Measurements from ENCODE around the gene HNRNPH3. TPM values are rescaled to one million over a fixed set of nuclear protein-coding genes. Genes with fewer than 3 reads are reported as not detected.
A peak's percentile ranks its signal among the peaks of the same experiment; 100 is the strongest.

Gene HNRNPH3
- total RNA-seq, 1 donor from 2014 or later, result 12.6 TPM

DNA sequence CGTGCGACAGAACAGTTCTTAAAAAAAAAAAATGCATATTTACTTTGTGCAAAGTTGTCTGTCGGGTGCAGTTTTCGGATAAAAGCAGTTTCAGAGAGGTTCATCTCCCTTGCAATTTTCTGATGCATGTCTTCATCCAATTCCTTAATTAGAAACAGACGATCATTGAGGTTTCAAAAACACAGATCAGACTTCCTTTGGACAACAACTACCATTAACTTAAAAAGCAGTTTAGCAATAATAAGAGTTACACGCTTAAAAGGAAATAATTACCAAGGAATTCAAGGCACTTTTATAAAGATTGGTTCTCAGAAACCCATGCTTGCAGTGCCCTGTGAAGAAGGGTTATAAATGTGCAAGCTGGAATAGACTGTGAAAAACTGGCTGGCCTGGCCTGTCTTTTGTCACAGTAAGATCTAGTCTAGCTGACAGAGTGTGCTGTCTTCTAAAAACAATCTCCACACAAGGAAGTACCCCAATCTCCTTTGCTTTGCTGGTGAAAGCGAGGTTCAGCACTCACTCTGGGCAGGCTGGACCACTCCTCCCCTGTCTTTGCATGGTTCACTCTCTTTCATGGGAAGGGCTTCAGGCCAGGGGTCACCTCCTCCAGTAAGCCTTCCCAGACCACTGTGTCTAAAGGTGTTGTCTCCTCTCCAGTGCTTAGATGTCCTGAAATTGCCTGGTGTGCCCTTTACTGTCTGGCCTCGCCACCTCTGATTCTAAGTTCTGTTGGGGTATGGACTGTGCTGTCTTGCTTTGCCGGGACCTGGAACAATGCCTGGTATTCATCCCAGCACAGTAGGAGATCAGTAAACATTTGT lies 34.8 kb upstream of the HNRNPH3 start:
- Histone ChIP-seq H3K27ac (no peak overlapping the region), H3K36me3 (peaks cover 0 to 5% of the 10 kb centered on the region in 2 donors), H3K4me3 (no peak overlapping the region), H3K9me3 (no peaks in the 10 kb centered on the region), H3K4me1 (no peaks in the 10 kb centered on the region), H3K27me3 (no peaks in the 10 kb centered on the region)
- intact Hi-C loops (cut with DNase I), result no loop called here
- no peak for DNase-seq (ENCODE audit: low spot score in 2 of 2)
- TF ChIP-seq CTCF (IDR thresholded peaks at IDR 0.05), result no peak

DNA sequence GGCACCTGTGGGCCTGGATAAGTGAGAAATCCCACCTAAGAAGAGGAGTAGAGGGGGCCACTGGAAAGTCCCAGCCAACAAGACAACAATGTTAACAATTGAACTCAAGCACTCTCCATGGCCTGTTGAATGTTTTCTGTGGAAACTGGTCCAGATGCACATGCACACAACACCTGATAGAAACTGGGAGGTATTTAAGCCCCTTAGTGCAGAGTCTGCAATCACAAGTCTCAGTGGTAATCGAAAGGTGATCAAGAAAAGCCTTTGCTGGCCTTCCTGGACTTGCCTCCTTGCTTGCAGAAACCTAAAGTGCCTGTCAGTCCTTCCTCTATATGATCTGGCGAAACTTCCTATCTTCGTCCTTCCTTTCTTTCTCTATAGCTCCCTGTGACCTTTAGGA lies 30.6 kb upstream of the HNRNPH3 start:
- DNase-seq (ENCODE audit: low spot score in 2 of 2), result no peak
- H3K9me3 ChIP-seq, result no peaks in the 10 kb centered on the region
- H3K4me1 ChIP-seq, result no peaks in the 10 kb centered on the region
- H3K36me3 ChIP-seq, result peaks cover 0 to 5% of the 10 kb centered on the region in 2 donors
- intact Hi-C loops (cut with DNase I), result loop anchor here (5.0 kb wide), 1 partner anchor 444 kb away; no protein-coding TSS in a partner anchor
- no peak overlapping the region for H3K4me3 ChIP-seq
- H3K27ac ChIP-seq, result no peak overlapping the region
- no peak for TF ChIP-seq CTCF (IDR thresholded peaks at IDR 0.05)
- H3K27me3 ChIP-seq, result no peaks in the 10 kb centered on the region

DNA sequence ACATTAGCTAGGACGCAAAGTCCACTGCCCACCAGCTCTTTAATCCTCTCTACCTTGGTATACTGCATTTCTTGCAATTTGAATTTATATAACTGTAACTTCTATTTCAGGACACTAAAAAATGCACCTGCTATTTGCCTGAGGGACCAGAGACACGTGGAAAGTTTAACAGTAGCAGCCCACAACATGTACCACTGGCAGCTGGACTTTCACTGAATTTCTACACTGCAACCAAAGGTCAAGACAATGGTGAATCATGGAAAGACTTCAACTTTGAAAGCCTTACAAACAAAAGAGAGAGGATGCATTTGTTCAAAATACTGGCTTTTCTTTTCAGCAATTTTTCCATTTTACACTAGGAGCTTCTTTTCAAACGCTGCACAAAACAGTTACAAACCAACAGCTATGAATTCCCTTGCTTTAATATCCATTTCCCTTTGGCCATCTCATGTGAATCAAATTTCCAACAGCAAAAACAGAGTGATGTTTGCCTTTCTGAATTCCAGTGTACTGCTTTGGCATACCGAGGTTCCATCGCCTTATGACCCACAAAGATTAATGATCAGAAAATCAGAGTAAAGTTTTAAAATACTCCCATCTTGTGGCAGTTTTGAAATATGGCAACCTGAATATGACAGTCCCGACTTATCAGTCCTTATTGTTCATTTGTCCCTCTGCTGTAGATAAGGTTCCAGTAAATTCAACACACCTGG lies 29.9 kb upstream of the HNRNPH3 start:
- no peak overlapping the region for H3K4me3 ChIP-seq
- no peaks in the 10 kb centered on the region for H3K36me3 ChIP-seq
- no peaks in the 10 kb centered on the region for H3K27me3 ChIP-seq
- intact Hi-C loops (cut with DNase I), result loop anchor here (5.0 kb wide), 1 partner anchor 445 kb away; no protein-coding TSS in a partner anchor
- no peaks in the 10 kb centered on the region for H3K9me3 ChIP-seq
- DNase-seq (ENCODE audit: low spot score in 2 of 2), result no peak
- H3K27ac ChIP-seq, result no peak overlapping the region
- peak; percentile 16 to 46 (median 32) for TF ChIP-seq CTCF (IDR thresholded peaks at IDR 0.05)
- H3K4me1 ChIP-seq, result no peaks in the 10 kb centered on the region

GRCh38 chr10:68302503-68302823 lies 29.4 kb upstream of the HNRNPH3 start:
- Histone ChIP-seq H3K27me3 (no peaks in the 10 kb centered on the region), H3K27ac (no peak overlapping the region), H3K4me3 (no peak overlapping the region), H3K36me3 (no peaks in the 10 kb centered on the region), H3K4me1 (no peaks in the 10 kb centered on the region), H3K9me3 (no peaks in the 10 kb centered on the region)
- intact Hi-C loops (cut with DNase I), result loop anchor here (5.0 kb wide), 1 partner anchor 445 kb away; no protein-coding TSS in a partner anchor
- no peak for DNase-seq (ENCODE audit: low spot score in 2 of 2)
- TF ChIP-seq CTCF (IDR thresholded peaks at IDR 0.05), result no peak

- H3K9me3 ChIP-seq, result no peaks in the 10 kb centered on the region
- H3K27ac ChIP-seq, result no peak overlapping the region
- no peak for TF ChIP-seq CTCF (IDR thresholded peaks at IDR 0.05)
- intact Hi-C loops (cut with DNase I), result loop anchor here (5.0 kb wide), 1 partner anchor 446 kb away; no protein-coding TSS in a partner anchor
- no peaks in the 10 kb centered on the region for H3K4me1 ChIP-seq
- no peak overlapping the region for H3K4me3 ChIP-seq
- H3K27me3 ChIP-seq, result no peaks in the 10 kb centered on the region
- H3K36me3 ChIP-seq, result no peaks in the 10 kb centered on the region
- no peak for DNase-seq (ENCODE audit: low spot score in 2 of 2)
These were observed 29.0 kb upstream of the HNRNPH3 start for GRCh38 chr10:68302871-68303270.

All from ascending aorta (tissue), 2 donors.